ENCODE measurements around the gene TFRC. TPM values are rescaled to one million over a fixed set of nuclear protein-coding genes. Genes with fewer than 3 reads are reported as not detected.
"Not testable (repeated sequence)": the region's sequence is repeated elsewhere in the genome, so short reads cannot be mapped to it uniquely, and the experiment has no call there.

TFRC gene
- 131 TPM for total RNA-seq
- long read RNA-seq, full-length matches to known transcripts = 46 of 77 reads
- long read RNA-seq, partial matches to known transcripts = 9 of 77 reads
- long read RNA-seq, other reads (novel, unspliced or antisense) = 22 of 77 reads

DNA sequence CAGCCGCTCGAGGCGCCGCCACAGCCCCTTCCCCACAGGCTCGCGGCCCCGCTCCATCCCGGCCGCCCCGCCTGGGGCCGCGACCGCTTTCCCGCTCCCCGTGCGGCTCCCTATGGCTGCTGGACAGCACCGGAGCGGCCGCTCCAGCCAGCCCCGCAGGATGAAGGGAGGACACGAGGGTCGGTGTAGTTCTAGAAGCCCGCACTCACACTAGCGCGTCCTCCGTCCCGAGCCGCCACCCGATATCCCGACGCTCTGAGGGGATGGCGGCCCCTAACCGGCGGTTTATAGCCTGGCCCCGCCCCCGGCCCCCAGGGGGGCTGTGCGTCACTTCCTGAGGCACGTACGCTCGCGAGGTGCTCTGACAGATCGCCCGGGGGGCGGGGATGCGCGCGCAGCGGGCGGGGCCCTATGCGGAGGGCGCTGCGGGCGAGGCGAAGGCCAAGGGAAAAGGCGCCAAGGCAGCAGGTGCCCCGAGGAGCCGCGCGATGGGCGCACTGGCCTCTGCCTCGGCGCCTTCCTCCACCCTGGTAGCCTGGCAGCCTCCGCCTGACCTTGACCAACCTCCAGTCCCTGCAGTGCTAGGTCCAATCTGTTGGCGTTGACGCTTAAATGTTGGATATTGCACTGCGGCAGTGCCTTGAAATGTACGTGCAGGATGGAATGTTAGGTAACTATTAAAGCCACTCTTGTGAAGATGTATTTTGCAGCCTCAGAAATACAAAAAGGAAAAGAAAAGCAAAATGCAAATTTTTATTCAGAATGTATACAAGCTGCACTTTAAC is at the start of gene TFRC:
TSS of gene TFRC (minus strand) at position 257 of the 785 bp plus-strand sequence. CDS start 4,991 bp downstream, outside the sequence.
- intact Hi-C loops (cut with DNase I) = loop anchor here (2.0 kb wide), 1 partner anchor 113 kb away; no protein-coding TSS in a partner anchor
- peak; percentile 97 for DNase-seq (ENCODE audit: low spot score)

DNA sequence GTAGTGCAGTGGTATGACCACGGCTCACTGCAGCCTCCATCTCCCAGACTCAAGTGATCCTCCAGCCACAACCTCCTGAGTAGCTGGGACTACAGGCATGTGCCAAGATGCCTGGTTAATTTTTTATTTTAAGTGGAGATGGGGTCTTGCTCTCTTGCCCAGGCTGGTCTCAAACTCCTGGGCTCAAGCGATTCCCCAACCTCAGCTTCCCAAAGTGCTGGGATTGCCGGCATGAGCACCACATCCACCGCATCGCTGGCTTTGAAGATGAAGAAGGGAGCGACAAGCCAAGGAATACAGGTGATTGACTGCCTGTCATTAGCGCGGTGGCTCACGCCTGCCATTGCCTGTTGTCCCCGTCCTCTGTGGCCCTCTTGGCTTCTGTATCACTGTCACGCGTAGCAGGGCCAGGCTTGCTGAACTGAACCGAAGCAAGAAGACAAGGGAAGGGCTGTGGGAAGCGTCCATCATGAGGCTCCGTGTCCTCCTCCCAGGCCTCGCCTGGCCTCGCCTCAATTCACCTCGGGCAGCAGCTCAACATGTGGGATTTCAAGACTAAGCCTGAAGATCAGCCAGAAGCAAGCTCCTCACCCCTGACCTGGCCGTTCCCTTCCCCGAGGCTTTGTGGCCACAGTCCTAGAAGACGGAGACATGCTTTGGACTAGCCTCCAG is 46.4 kb upstream of the TFRC start:
- DNase-seq (ENCODE audit: low spot score) = no peak
- intact Hi-C loops (cut with DNase I) = no loop called here

GRCh38 chr3:196127308-196128040 is 45.6 kb upstream of the TFRC start:
- no peak for DNase-seq (ENCODE audit: low spot score)
- intact Hi-C loops (cut with DNase I) = no loop called here

- DNase-seq (ENCODE audit: low spot score) = no peak
- intact Hi-C loops (cut with DNase I) = no loop called here
Observed at GRCh38 chr3:196124608-196125007, 42.7 kb upstream of the TFRC start.

DNA sequence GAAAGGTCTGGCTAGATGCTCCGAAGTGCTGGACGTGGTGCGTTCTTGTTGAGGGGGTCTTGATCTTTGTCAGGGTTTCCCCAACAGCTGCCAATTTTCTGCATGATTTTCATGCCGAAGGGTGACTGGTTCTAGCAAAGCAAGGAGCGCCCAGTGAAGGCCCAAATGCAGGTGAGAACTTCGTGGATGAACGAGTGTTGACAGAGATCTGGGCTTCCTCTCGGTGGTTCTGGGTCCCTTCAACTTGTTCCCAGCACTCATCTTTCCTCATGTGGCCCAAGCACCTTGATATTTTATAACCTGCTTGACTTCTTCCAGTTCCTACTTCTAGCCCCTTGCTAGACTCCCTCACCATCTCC is 40.8 kb upstream of the TFRC start:
- intact Hi-C loops (cut with DNase I) = no loop called here
- no peak for DNase-seq (ENCODE audit: low spot score)

GRCh38 chr3:196122021-196122687 is 40.3 kb upstream of the TFRC start:
- DNase-seq (ENCODE audit: low spot score) = no peak
- intact Hi-C loops (cut with DNase I) = no loop called here

DNA sequence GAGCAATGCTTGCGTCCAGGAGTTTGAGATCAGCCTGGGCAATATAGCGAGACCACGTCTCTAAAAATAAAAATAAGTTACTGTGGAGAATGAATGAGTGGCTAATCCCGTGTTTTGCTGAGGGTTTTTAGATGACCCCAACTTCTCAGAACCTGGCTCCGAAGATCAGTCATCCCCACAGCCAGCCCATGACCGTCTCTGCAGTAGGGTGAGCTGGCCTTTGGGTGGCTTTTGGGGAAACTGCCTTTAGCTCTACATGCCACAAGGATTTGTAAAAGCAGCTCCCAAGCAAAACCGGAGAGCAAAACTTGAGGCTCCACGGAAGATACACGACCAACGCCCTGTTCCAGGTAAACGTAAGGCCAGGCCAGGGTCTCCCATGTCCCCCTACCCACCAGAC is 39.2 kb upstream of the TFRC start:
- no peak for DNase-seq (ENCODE audit: low spot score)
- intact Hi-C loops (cut with DNase I) = no loop called here

DNA sequence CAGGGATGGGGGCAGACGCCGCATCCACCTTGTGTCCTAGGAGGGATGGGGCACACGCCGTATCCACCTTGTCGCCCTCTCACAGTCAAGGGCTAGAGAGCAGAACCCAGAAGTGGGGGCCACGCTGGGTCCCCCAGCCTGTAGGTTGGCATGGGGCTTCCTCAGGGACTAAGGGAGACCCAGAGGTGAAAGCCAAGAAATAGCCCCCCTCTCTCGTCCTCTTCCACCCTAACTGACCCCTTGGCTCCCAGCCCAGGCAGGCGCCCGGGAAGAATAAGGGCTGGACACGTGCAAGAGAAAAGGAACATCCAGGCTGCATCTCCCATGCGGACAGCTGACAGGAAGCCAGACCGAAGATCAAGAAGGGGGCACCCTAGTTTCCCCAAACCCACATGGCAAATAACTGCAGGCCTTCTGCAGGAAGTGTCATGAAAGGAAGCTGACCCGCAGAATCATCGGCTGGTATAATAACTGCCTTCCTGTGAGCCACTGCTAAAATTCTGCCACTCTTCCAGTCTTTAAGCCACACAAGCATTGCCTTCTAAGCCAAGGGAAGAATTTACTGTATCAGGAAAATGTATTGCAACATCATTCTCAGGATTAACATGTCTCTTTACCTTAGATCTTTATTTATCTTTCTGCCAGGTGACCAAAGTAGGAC is 38.5 kb upstream of the TFRC start:
- no peak for DNase-seq (ENCODE audit: low spot score)
- intact Hi-C loops (cut with DNase I) = no loop called here

DNA sequence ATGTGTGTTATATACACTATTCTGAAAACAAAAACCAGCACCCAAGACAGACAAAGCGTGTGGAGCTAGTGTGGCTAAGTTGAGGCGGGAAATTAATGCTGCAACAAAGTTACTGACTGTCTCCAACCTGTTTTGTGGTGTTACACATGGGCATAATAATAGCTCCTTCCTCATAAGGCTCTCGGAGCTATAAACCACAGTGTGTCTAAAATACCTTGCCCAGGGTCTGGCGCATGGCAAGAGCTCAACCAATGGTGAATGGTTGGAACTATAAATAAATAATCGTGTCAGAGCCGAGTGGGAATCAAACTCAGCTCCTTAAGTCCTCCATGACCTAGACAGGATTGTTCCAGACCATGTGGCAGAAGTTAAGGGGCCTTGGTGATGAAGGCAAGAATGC is 35.9 kb upstream of the TFRC start:
- no peak for DNase-seq (ENCODE audit: low spot score)
- intact Hi-C loops (cut with DNase I) = no loop called here

- no peak for DNase-seq (ENCODE audit: low spot score)
- intact Hi-C loops (cut with DNase I) = no loop called here
Observed at GRCh38 chr3:196115678-196116083, 33.8 kb upstream of the TFRC start.

- DNase-seq (ENCODE audit: low spot score) = no peak
- intact Hi-C loops (cut with DNase I) = no loop called here
Observed at GRCh38 chr3:196111939-196112386, 30.1 kb upstream of the TFRC start.

- no peak for DNase-seq (ENCODE audit: low spot score)
- intact Hi-C loops (cut with DNase I) = no loop called here
Observed at GRCh38 chr3:196108075-196108743, 26.3 kb upstream of the TFRC start.

DNA sequence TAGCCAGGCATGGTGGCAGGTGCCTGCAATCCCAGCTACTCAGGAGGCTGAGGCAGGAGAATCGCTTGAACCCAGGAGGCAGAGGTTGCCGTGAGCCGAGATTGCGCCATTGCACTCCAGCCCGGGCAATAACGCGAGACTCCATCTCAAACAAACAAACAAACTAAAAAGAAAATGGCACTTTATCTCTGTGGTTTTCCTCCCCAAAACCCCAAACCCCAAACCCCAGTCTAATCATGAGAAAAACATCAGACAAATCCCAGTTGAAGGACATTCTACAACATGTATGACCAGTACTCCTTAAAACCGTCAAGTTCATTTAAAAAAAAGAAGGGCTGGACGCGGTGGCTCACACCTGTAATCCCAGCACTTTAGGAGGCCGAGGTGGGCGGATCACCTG is 22.8 kb upstream of the TFRC start:
- intact Hi-C loops (cut with DNase I); DNase-seq (ENCODE audit: low spot score): not testable (repeated sequence)

DNA sequence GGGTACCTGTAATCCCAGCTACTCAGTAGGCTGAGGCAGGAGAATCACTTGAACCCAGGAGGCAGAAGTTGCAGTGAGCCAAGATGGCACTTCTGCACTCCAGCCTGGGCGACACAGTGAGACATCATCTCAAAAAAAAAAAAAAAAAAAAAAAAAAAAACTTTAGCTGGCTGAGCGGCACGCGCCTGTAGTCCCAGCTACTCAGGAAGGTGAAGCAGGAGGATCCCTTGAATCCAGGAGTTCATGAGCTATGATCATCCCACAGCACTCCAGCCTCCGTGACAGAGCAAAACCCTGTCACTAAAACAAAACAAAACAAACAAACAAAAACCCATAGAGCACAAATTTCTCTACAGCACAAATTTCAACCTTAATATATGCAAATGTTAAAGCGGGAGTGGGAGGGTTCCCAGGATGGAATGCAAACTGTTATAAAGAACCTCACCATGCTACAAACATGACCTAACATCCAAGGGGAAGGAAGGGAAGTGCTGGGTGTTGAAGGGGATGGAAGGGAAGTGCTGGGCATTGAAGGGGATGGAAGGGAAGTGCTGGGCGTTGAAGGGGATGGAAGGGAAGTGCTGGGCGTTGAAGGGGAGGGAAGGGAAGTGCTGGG is 16.6 kb upstream of the TFRC start:
- intact Hi-C loops (cut with DNase I); DNase-seq (ENCODE audit: low spot score): not testable (repeated sequence)

DNA sequence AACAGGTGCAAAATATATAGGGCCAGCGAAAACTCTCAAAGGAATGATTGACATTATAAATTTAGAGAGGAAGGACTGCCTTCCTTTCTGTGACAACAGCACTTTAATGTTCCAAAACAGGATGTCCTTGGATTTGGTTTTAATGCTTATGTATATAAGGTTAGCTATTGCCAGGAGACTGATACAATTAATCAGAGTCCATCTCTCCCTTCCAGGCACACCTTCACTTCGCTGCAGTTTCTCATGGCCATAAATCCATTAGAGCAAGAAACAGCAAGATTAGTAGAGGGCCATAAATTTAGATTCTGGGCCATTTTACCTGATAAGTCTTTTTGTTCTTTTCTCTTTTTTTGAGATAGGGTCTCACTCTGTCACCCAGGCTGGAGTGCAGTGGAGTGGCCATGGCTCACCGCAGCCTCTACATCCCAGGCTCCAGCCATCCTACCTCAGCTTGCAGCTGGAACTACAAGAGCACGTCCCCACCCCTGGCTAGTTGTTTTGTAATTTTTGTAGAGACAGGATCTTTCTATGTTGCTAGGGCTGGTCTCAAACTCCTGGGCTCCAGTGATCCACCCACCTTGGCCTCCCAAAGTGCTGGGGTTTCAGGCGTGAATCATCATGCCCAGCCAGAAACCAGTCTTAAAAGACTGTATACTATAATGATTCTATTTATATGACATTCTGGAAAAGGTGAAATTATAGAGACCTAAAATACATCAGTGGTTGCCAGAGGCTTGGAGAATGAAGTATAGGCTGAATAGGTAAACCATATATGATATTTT is 15.7 kb upstream of the TFRC start:
- intact Hi-C loops (cut with DNase I) = no loop called here
- no peak for DNase-seq (ENCODE audit: low spot score)

DNA sequence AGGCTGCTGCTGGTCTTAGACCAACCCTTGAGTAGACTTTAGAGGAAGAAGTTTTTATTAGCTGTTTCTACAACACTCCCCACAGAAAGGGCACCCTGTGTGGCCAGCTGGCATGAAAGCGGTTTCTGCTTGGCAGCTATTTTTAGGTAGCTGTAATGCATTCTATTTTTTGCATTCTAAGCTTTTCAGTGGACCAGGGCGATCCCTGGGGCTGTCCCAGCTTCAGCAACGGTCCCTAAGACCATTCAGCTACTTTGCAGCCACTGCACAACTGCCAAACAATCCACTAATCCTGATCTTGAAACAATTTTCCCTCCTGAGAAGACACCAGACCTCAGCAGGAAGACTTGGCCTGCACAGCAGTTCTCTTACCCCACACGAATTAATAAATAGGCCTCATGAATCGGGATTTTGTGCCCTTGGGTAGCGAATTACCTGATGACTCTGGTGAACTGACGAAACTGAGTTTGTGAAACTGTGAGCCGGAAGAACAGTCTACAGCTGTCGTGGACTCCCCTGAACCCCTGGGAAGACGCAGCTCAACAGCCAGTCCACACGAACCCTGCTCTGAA is 14.6 kb upstream of the TFRC start:
- DNase-seq (ENCODE audit: low spot score) = no peak

More for the DNA sequence above, 14.6 kb upstream of the TFRC start:
- intact Hi-C loops (cut with DNase I) = no loop called here

Measured in cardiac septum (tissue), 1 donor.